ENCODE measurements around the gene KLF4. TPM values are rescaled to one million over a fixed set of nuclear protein-coding genes. Genes with fewer than 3 reads are reported as not detected.
"Not testable (repeated sequence)": the region's sequence is repeated elsewhere in the genome, so short reads cannot be mapped to it uniquely, and the experiment has no call there.

The KLF4 gene
- total and polyA plus RNA-seq, 2 donors = 39.6 to 89.6 TPM

GRCh38 chr9:107496976-107497375 lies 7.4 kb upstream of the KLF4 start:
- no peak overlapping the region for H3K27ac ChIP-seq (ENCODE audit: low read depth)
- WGBS = 46% methylated on average over 2 of the region's 2 CpGs
- no peak for DNase-seq (ENCODE audit: extremely low spot score)
- no peaks in the 10 kb centered on the region for H3K4me1 ChIP-seq (ENCODE audit: insufficient read depth)
- no peaks in the 10 kb centered on the region for H3K36me3 ChIP-seq (ENCODE audit: insufficient read depth)
- no peak overlapping the region for H3K4me3 ChIP-seq (ENCODE audit: low read depth, low read length)

DNA sequence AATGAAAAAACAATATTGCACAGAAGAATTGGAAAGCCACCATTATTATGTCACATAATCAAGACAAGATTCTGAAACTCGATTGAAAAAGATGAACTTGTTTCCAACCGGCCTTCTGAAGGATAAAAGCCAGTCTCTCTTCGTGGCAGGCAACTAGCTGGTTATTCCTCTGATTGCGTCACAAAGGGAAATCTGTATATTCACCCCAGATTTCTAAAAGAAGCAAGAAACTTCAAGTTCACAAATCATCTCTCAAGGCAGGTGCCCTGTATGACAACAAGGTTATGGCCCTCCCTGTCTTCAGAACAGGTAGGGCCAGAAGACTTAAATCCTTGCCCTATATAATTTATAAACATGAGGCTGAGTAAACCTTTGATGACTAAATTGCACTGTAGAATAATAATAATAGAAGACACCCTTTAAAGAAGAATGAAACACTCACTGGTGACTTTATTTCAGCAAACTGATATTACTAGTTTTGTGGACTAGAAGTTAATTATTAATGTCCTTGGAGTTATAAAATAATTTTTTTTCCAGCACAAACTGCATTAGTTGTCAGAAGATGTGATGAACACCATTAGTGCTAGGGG lies 2.9 kb upstream of the KLF4 start:
- no peak overlapping the region for H3K4me3 ChIP-seq (ENCODE audit: low read depth, low read length)
- DNase-seq (ENCODE audit: extremely low spot score) = no peak
- H3K4me1 ChIP-seq (ENCODE audit: insufficient read depth) = no peaks in the 10 kb centered on the region
- no peak overlapping the region for H3K27ac ChIP-seq (ENCODE audit: low read depth)
- H3K36me3 ChIP-seq (ENCODE audit: insufficient read depth) = no peaks in the 10 kb centered on the region
- 53% methylated on average over 4 of the region's 4 CpGs for WGBS

DNA sequence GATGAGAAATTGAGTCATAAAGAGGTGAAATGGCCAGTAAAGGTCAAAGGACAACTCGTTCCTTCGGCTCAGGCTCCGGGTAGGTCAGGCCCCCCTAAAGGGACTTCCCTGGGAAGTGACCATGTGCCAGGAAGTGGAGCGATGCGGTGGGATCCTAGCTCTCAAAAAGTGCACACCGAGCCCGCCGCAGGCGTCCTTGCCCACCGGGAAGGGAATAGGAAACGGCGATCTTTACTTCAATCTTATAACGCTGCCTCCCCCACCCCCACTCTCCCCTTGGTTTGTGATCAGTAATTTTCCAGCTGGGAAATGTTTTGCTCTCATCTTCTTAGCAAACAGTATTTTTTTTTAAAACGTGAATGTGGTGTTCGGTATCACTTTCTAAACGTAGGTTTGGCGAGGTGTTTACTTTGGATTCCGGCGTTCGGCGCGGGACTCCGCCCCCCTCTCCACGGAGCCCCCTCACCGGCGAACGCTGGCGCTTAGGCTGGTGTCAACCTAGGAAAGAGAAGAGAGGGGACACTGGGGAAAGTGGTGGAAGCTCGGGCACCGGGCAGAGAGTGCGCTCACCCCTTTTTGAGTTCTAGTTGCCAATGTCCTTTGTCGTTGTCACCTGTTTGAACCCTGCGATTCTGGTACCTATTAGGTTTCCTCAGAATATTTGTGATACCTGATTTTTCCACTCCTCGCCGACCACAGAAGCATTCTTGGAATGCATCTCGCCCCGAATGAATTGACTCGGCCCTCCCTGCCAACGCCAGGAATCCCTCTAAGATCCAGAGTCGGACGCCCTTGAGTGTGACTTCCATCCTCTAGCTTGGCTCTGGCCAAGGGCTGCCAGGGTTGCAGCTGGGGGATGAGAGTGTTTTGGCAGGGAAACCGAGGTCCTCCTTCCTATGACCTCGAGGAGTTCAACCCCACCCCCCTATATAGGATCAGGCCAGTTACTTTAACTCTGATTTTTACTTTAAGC lies 1.8 kb upstream of the KLF4 start:
- WGBS = 22% methylated on average over 43 of the region's 43 CpGs
- H3K4me3 ChIP-seq (ENCODE audit: low read depth, low read length) = peak overlapping the region; percentile 15
- peak overlapping the region; percentile 27 for H3K27ac ChIP-seq (ENCODE audit: low read depth)
- H3K36me3 ChIP-seq (ENCODE audit: insufficient read depth) = no peaks in the 10 kb centered on the region
- H3K4me1 ChIP-seq (ENCODE audit: insufficient read depth) = no peaks in the 10 kb centered on the region
- no peak for DNase-seq (ENCODE audit: extremely low spot score)

GRCh38 chr9:107490606-107490970 lies 1.0 kb upstream of the KLF4 start:
- Histone ChIP-seq H3K27ac (ENCODE audit: low read depth) (peak overlapping the region; percentile 80), H3K4me3 (ENCODE audit: low read depth, low read length) (peak overlapping the region; percentile 72)
- not testable (repeated sequence) for H3K36me3 ChIP-seq (ENCODE audit: insufficient read depth); H3K4me1 ChIP-seq (ENCODE audit: insufficient read depth); DNase-seq (ENCODE audit: extremely low spot score)
- WGBS = 12% methylated on average over 23 of the region's 23 CpGs

DNA sequence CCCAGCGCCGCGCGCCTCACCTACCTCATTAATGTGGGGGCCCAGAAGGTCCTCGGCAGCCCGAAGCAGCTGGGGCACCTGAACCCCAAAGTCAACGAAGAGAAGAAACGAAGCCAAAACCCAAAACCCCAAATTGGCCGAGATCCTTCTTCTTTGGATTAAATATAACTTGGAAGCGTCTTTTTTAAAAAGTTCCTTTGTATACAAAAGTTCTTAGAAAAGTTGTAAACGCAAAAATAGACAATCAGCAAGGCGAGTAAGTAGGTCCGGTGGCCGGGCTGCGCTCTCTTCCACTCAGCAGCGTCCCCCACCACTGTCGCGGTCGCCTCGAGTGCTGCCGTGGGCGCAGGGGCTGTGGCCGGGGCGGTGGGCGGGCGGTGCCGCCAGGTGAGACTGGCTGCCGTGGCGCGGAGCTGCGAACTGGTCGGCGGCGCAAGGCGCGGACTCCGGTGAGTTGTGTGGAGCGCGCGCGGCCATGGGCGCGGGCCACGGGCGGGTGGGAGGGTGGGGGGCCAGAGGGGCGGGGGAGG lies 360 bp downstream of the KLF4 start:
- no peaks in the 10 kb centered on the region for H3K36me3 ChIP-seq (ENCODE audit: insufficient read depth)
- no peaks in the 10 kb centered on the region for H3K4me1 ChIP-seq (ENCODE audit: insufficient read depth)
- under 1% methylated on average over 45 of the region's 46 CpGs for WGBS
- H3K27ac ChIP-seq (ENCODE audit: low read depth) = peak overlapping the region; percentile 94
- peak overlapping the region; percentile 72 for H3K4me3 ChIP-seq (ENCODE audit: low read depth, low read length)
- DNase-seq (ENCODE audit: extremely low spot score) = no peak

DNA sequence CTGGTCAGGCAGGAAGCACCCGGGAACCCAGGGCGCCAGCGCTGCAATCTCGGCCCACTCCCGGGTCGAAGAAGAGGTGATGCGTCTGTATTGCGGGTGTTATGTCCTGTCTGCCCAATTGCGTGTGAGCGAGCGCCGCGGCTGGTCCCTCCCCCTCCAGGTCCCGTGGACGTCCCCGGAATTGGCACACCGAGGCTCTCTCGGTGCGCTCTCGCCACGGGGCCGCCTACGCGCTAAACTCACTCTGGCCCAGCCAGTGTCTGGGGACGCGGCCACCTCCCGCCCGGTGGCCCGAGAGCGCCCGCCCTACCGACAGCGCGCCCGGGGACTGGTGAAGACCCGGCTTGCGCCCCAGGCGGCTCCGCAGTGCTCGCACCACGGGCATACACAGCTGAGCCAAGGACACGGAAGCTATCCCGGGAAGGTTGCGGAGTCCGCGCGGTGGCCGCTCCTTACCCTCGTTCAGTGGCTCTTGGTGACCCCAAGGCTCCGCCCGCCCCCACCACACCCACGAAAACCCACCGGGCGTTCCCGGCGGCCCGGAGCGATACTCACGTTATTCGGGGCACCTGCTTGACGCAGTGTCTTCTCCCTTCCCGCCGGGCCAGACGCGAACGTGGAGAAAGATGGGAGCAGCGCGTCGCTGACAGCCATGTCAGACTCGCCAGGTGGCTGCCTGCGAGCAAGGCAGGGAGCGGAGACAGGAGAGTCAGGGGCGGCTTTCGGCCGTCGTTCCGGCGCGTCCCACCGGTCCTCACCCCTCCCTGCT lies 1.0 kb downstream of the KLF4 start:
- Histone ChIP-seq H3K4me3 (ENCODE audit: low read depth, low read length) (peak overlapping the region; percentile 72), H3K4me1 (ENCODE audit: insufficient read depth) (no peaks in the 10 kb centered on the region)

DNA sequence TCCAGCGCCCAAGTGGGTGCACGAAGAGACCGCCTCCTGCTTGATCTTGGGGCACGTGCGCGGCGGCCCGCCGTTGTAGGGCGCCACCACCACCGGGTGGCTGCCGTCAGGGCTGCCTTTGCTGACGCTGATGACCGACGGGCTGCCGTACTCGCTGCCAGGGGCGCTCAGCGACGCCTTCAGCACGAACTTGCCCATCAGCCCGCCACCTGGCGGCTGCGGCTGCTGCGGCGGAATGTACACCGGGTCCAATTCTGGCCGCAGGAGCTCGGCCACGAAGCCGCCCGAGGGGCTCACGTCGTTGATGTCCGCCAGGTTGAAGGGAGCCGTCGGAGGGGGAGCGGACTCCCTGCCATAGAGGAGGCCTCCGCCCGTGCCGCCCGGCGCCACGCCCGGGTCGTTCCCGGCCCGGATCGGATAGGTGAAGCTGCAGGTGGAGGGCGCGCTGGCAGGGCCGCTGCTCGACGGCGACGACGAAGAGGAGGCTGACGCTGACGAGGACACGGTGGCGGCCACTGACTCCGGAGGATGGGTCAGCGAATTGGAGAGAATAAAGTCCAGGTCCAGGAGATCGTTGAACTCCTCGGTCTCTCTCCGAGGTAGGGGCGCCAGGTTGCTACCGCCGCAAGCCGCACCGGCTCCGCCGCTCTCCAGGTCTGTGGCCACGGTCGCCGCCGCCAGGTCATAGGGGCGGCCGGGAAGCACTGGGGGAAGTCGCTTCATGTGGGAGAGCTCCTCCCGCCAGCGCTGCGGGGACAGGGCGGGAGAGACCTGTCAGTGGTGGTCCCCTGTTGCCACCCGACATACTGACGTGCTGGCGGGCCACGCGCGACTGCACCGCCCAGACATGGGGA lies 1.8 kb downstream of the KLF4 start:
- DNase-seq (ENCODE audit: extremely low spot score) = no peak
- H3K27ac ChIP-seq (ENCODE audit: low read depth) = peak overlapping the region; percentile 94
- no peaks in the 10 kb centered on the region for H3K36me3 ChIP-seq (ENCODE audit: insufficient read depth)
- WGBS = 12% methylated on average over 91 of the region's 91 CpGs
- H3K4me1 ChIP-seq (ENCODE audit: insufficient read depth) = no peaks in the 10 kb centered on the region
- H3K4me3 ChIP-seq (ENCODE audit: low read depth, low read length) = peak overlapping the region; percentile 72

More for the DNA sequence above, 1.0 kb downstream of the KLF4 start:
- DNase-seq (ENCODE audit: extremely low spot score) = no peak
- peak overlapping the region; percentile 94 for H3K27ac ChIP-seq (ENCODE audit: low read depth)
- no peaks in the 10 kb centered on the region for H3K36me3 ChIP-seq (ENCODE audit: insufficient read depth)
- under 1% methylated on average over 80 of the region's 80 CpGs for WGBS

DNA sequence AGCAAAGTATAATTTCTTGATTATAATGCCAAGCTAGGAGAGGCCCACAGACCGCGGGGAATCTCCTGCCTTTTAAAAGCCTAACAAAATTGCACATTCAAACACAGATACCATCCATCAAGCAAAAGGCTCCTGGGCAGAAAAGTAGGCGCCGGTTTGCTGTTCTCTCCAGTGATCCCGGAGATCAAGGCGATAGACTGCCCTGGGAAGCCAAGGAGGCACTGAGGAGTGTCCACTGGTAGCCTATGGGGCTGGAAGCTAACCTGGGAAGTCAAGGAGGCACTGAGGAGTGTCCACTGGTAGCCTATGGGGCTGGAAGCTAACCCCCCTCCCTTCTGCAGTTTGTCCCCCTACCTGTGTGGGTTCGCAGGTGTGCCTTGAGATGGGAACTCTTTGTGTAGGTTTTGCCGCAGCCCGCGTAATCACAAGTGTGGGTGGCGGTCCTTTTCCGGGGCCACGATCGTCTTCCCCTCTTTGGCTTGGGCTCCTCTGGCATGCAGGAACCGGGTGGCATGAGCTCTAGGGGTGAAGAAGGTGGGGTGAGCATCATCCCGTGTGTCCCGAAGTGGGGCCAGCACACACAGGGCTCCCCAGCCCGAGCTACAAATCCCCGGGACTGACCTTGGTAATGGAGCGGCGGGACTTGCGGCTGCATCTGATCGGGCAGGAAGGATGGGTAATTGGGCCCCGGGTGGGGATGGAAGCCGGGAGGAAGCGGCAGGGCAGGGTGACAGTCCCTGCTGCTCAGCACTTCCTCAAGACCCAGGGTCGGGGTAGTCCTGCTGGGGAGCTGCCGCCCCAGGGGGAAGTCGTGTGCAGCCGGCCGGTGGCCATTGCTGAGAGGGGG lies 2.7 kb downstream of the KLF4 start:
- H3K4me3 ChIP-seq (ENCODE audit: low read depth, low read length) = peak overlapping the region; percentile 72

GRCh38 chr9:107485458-107486043 lies 4.0 kb downstream of the KLF4 start:
- H3K4me1 ChIP-seq (ENCODE audit: insufficient read depth) = no peaks in the 10 kb centered on the region

More for the DNA sequence above, 2.7 kb downstream of the KLF4 start:
- no peaks in the 10 kb centered on the region for H3K36me3 ChIP-seq (ENCODE audit: insufficient read depth)
- DNase-seq (ENCODE audit: extremely low spot score) = no peak
- peak overlapping the region; percentile 57 for H3K27ac ChIP-seq (ENCODE audit: low read depth)
- WGBS = 50% methylated on average over 31 of the region's 31 CpGs
- H3K4me1 ChIP-seq (ENCODE audit: insufficient read depth) = no peaks in the 10 kb centered on the region

DNA sequence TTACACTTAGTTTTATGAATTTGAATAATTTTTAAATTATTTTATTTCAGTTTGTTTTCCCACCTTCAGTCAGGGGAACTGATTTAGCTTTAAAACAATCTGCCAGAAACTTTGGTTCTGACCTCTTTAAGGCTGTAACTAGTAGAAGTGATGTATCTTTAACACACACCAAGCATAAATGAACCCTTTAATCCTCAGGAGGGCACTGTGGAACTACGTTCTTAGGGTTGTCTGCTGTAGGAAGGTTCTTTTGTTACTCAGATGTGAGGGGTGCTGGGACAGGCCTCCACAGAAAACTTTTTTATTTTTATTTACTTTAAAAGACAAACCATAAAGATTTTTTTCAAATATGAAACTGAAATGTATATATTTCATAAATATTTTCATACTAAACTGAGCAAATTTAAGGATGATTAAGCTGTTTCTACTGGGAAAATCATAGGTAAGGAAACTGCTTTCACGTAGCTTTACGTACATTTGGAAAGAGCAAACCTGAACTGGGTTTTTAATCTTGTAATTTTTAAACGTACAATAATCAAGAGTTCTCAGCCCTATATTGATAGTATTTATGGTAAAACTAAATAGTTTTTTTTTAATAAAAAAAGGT lies 5.3 kb downstream of the KLF4 start:
- H3K4me3 ChIP-seq (ENCODE audit: low read depth, low read length) = no peak overlapping the region
- DNase-seq (ENCODE audit: extremely low spot score) = peak; percentile 71
- H3K4me1 ChIP-seq (ENCODE audit: insufficient read depth) = no peaks in the 10 kb centered on the region
- 45% methylated on average over 4 of the region's 4 CpGs for WGBS
- H3K27ac ChIP-seq (ENCODE audit: low read depth) = no peak overlapping the region
- no peaks in the 10 kb centered on the region for H3K36me3 ChIP-seq (ENCODE audit: insufficient read depth)

More at GRCh38 chr9:107485458-107486043, 4.0 kb downstream of the KLF4 start:
- no peak for DNase-seq (ENCODE audit: extremely low spot score)
- H3K27ac ChIP-seq (ENCODE audit: low read depth) = no peak overlapping the region
- WGBS = 68% methylated on average over 15 of the region's 15 CpGs
- no peak overlapping the region for H3K4me3 ChIP-seq (ENCODE audit: low read depth, low read length)
- no peaks in the 10 kb centered on the region for H3K36me3 ChIP-seq (ENCODE audit: insufficient read depth)

DNA sequence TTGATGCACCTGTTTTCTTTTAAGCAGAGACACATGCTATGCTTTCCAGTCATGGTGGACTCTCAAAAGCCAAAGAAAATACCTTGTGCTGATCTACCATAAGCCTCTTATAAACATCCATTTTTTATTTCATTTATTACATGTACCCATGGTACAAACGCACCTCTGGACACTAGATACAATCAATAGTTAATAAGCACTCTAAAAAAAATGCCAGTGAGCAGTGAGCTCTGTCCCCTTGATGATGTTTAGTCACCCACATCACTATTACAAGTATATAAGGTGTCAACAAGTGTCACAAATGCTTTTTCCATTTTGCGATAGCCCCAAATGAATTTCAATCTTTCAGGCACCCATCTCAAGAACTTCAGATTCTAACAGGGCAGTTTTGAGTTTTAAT lies 5.9 kb downstream of the KLF4 start:
- Histone ChIP-seq H3K36me3 (ENCODE audit: insufficient read depth) (no peaks in the 10 kb centered on the region), H3K4me3 (ENCODE audit: low read depth, low read length) (no peak overlapping the region), H3K4me1 (ENCODE audit: insufficient read depth) (no peaks in the 10 kb centered on the region), H3K27ac (ENCODE audit: low read depth) (no peak overlapping the region)
- WGBS = 53% methylated on average over 2 of the region's 2 CpGs
- no peak for DNase-seq (ENCODE audit: extremely low spot score)
